GM23338 (cell line): ENCODE measurements around the gene PLAA. TPM values are rescaled to one million over a fixed set of nuclear protein-coding genes. Genes with fewer than 3 reads are reported as not detected.

Source experiments
- ATAC-seq: fragments of 200-7000 bp; cut with Tn5 transposase; 3 replicates; pipeline ENCODE4 v1.9.1; 2020
- DNase-seq: peaks from one replicate; pipeline ENCODE4 v3.0.0-alpha.2; 2015; ENCODE audit warnings: low spot score
- H2AFZ ChIP-seq: fragments of 200-600 bp; sonication (generic); 2 replicates; pipeline ENCODE4 v1.8.0; 2016; ENCODE audit warnings: antibody characterized with exemption, mild to moderate bottlenecking, moderate library complexity
- H3F3A ChIP-seq: fragments of 200-600 bp; sonication (generic); replicated peaks from 2 replicates; pipeline ENCODE4 v1.8.0; 2017; ENCODE audit warnings: antibody characterized with exemption, mixed run types, low read depth
- H3K27ac ChIP-seq: fragments of 200-600 bp; sonication (generic); 2 replicates; pipeline ENCODE4 v1.6.1; 2016; ENCODE audit warnings: low read depth
- H3K27me3 ChIP-seq: fragments of 200-600 bp; sonication (generic); 2 replicates; pipeline ENCODE4 v1.8.0; 2016; ENCODE audit warnings: mild to moderate bottlenecking, mixed run types, moderate library complexity; ENCODE audit not compliant: insufficient read depth
- H3K36me3 ChIP-seq: fragments of 200-600 bp; sonication (generic); 2 replicates; pipeline ENCODE4 v1.8.0; 2016; ENCODE audit warnings: mild to moderate bottlenecking; ENCODE audit not compliant: insufficient read depth
- H3K4me1 ChIP-seq: fragments of 200-600 bp; sonication (generic); 2 replicates; pipeline ENCODE4 v1.8.0; 2016; ENCODE audit warnings: mild to moderate bottlenecking, moderate library complexity; ENCODE audit not compliant: insufficient read depth
- H3K4me2 ChIP-seq: fragments of 200-600 bp; sonication (generic); 2 replicates; pipeline ENCODE4 v1.7.1; 2017; ENCODE audit warnings: mixed run types
- H3K4me3 ChIP-seq: fragments of 200-600 bp; sonication (generic); 2 replicates; pipeline ENCODE4 v1.6.1; 2016; ENCODE audit warnings: mixed run types
- H3K79me2 ChIP-seq: fragments of 200-600 bp; sonication (generic); replicated peaks from 2 replicates; pipeline ENCODE4 v1.8.0; 2017; ENCODE audit warnings: mild to moderate bottlenecking; ENCODE audit not compliant: insufficient read depth
- H3K9me2 ChIP-seq: fragments of 200-600 bp; sonication (generic); 2 replicates; pipeline ENCODE4 v1.8.0; 2017; ENCODE audit not compliant: insufficient read depth
- H4K20me1 ChIP-seq: fragments of 200-600 bp; sonication (generic); replicated peaks from 2 replicates; pipeline ENCODE4 v1.8.0; 2017; ENCODE audit warnings: mild to moderate bottlenecking; ENCODE audit not compliant: insufficient read depth
- H3K27ac Mint-ChIP-seq: 2 replicates; pipeline ENCODE4 v1.8.0; 2020; ENCODE audit warnings: inconsistent platforms, mild to moderate bottlenecking, moderate library complexity, mixed read lengths
- H3K27me3 Mint-ChIP-seq: 3 replicates; pipeline ENCODE4 v1.8.0; 2022; ENCODE audit warnings: low read depth, mild to moderate bottlenecking, moderate library complexity, mixed read lengths, inconsistent platforms; ENCODE audit not compliant: insufficient read depth, poor library complexity
- H3K36me3 Mint-ChIP-seq: 3 replicates; pipeline ENCODE4 v1.8.0; 2021; ENCODE audit warnings: low read depth, mild to moderate bottlenecking, inconsistent platforms, moderate library complexity, mixed read lengths
- H3K4me1 Mint-ChIP-seq: 3 replicates; pipeline ENCODE4 v1.8.0; 2020; ENCODE audit warnings: mild to moderate bottlenecking, inconsistent platforms, mixed read lengths
- H3K4me3 Mint-ChIP-seq: 3 replicates; pipeline ENCODE4 v1.8.0; 2021; ENCODE audit warnings: moderate library complexity, mild to moderate bottlenecking, inconsistent platforms, mixed read lengths
- H3K9me3 Mint-ChIP-seq: 3 replicates; pipeline ENCODE4 v1.8.0; 2020; ENCODE audit warnings: moderate library complexity, mild to moderate bottlenecking, inconsistent platforms, mixed read lengths
- CREB1 ChIP-seq: fragments of 250-450 bp; sonication (Bioruptor Pico); IDR thresholded peaks from 2 replicates; pipeline ENCODE4 v1.5.0; 2020; ENCODE audit warnings: low read depth, mild to moderate bottlenecking, moderate library complexity
- EZH2phosphoT487 ChIP-seq: fragments of 200-600 bp; sonication (generic); IDR thresholded peaks from one replicate; pipeline ENCODE4 v1.8.1; 2018; ENCODE audit warnings: antibody characterized with exemption; ENCODE audit not compliant: unreplicated experiment
- NANOG ChIP-seq: IDR thresholded peaks from 2 replicates; pipeline ENCODE4 v1.6.1; 2016; ENCODE audit warnings: antibody characterized with exemption, borderline replicate concordance
- POLR2AphosphoS5 ChIP-seq: IDR thresholded peaks from 2 replicates; pipeline ENCODE4 v1.6.1; 2016; ENCODE audit warnings: antibody characterized with exemption, low read depth
- STAT1 ChIP-seq: IDR thresholded peaks from one replicate; pipeline ENCODE4 v1.6.1; 2016; ENCODE audit warnings: antibody characterized with exemption; ENCODE audit not compliant: unreplicated experiment
- ZNF331 ChIP-seq: fragments of 250-450 bp; sonication (Bioruptor Pico); IDR thresholded peaks from 2 replicates; pipeline ENCODE4 v1.5.0; 2020; ENCODE audit warnings: low read depth, mild to moderate bottlenecking, moderate library complexity
- ZNF462 ChIP-seq: fragments of 250-450 bp; sonication (Bioruptor Pico); IDR thresholded peaks from 2 replicates; pipeline ENCODE4 v1.5.0; 2020; ENCODE audit warnings: mild to moderate bottlenecking, moderate library complexity
- polyA plus RNA-seq: library from polyadenylated mRNA; unstranded; fragments of >200 nt; fragmentation: Nextera tagmentation; extraction: Ambion mirVana; gene quantifications from 2 replicates; pipeline ENCODE4 v1.2.1, GENCODE V29; 2016
- total RNA-seq: library from RNA; depleted of rRNA; stranded (reverse); fragments of >200 nt; shearing (Covaris generic); gene quantifications from 2 replicates; pipeline ENCODE4 v1.2.3, GENCODE V29; 2014

Gene PLAA
- total and polyA plus RNA-seq, 2 experiments from 2014 or later = 24.8 to 72.1 TPM

GRCh38 chr9:26913138-26913668 is 33.8 kb downstream of the PLAA start:
- no peak for ATAC-seq
- Histone ChIP-seq H3K4me1 (no peaks in the 10 kb centered on the region), H3K27ac (peak overlapping the region; percentile 24; the same call in 1 of the 2 replicates), H3K27me3 (no peaks in the 10 kb centered on the region), H3F3A (no peaks in the 10 kb centered on the region), H3K4me2 (no peak overlapping the region), H3K79me2 (no peaks in the 10 kb centered on the region; the same call in 1 of the 2 replicates), H3K36me3 (peaks cover 47% of the 10 kb centered on the region), H3K4me3 (no peak overlapping the region), H3K9me2 (peaks cover 3% of the 10 kb centered on the region; the same call in 1 of the 2 replicates), H2AFZ (no peak overlapping the region), H4K20me1 (peaks cover 6% of the 10 kb centered on the region)
- DNase-seq = no peak
- H3K27me3 Mint-ChIP-seq = no peaks in the 10 kb centered on the region
- no peak overlapping the region for H3K27ac Mint-ChIP-seq
- no peak overlapping the region for H3K4me3 Mint-ChIP-seq
- no peaks in the 10 kb centered on the region for H3K9me3 Mint-ChIP-seq
- H3K36me3 Mint-ChIP-seq = peaks cover 53% of the 10 kb centered on the region
- no peak for TF ChIP-seq STAT1
- TF ChIP-seq ZNF331 (CRISPR knock-in tag) = no peak
- TF ChIP-seq EZH2phosphoT487 = no peak
- TF ChIP-seq ZNF462 (CRISPR knock-in tag) = no peak
- TF ChIP-seq NANOG = no peak
- no peak for TF ChIP-seq POLR2AphosphoS5
- no peaks in the 10 kb centered on the region for H3K4me1 Mint-ChIP-seq

- Histone ChIP-seq H2AFZ (no peak overlapping the region), H3K79me2 (no peaks in the 10 kb centered on the region), H3K4me3 (no peak overlapping the region), H3K27ac (no peak overlapping the region), H3K4me1 (no peaks in the 10 kb centered on the region), H3K9me2 (peaks cover 3% of the 10 kb centered on the region; the same call in 1 of the 2 replicates), H3F3A (no peaks in the 10 kb centered on the region), H3K4me2 (no peak overlapping the region), H3K27me3 (no peaks in the 10 kb centered on the region), H4K20me1 (no peaks in the 10 kb centered on the region; the same call in 1 of the 2 replicates), H3K36me3 (peaks cover 14% of the 10 kb centered on the region)
- no peak overlapping the region for H3K27ac Mint-ChIP-seq
- ATAC-seq (no peak), DNase-seq (no peak)
- no peaks in the 10 kb centered on the region for H3K4me1 Mint-ChIP-seq
- no peaks in the 10 kb centered on the region for H3K27me3 Mint-ChIP-seq
- no peaks in the 10 kb centered on the region for H3K9me3 Mint-ChIP-seq
- peaks cover 45% of the 10 kb centered on the region; the same call in 2 of the 3 replicates for H3K36me3 Mint-ChIP-seq
- H3K4me3 Mint-ChIP-seq = no peak overlapping the region
- TF ChIP-seq CREB1 (CRISPR knock-in tag) (no peak), ZNF331 (CRISPR knock-in tag) (no peak)
These were observed 42.4 kb downstream of the PLAA start for GRCh38 chr9:26904671-26905070.
